Measurements from ENCODE around the gene RREB1. TPM values are rescaled to one million over a fixed set of nuclear protein-coding genes. Genes with fewer than 3 reads are reported as not detected.

The RREB1 gene
- total and polyA plus RNA-seq, 10 donors, result 3.2 to 72.0 (median 54.6) TPM

GRCh38 chr6:7198833-7199800 lies 91.4 kb downstream of the RREB1 start:
- H3K27ac ChIP-seq, result peak overlapping the region in 3 of 8 donors; percentile 0 to 21 (median 12)
- 90 to 93% (median 90%) methylated on average over 11 of the region's 11 CpGs for WGBS, 5 donors
- H3K4me1 ChIP-seq, result peaks cover 7 to 77% (median 30%) of the 10 kb centered on the region in 6 donors
- intact Hi-C loops (cut with DNase I; ENCODE audit: low total_unique reads), result no loop called here
- H3K4me3 ChIP-seq, result no peak overlapping the region
- no peaks in the 10 kb centered on the region for H3K9me3 ChIP-seq
- no peak for DNase-seq
- no peaks in the 10 kb centered on the region for H3K27me3 ChIP-seq (replicated peaks in 1 of 7)
- TF ChIP-seq POLR2AphosphoS5 (IDR thresholded peaks at IDR 0.05) (no peak), CTCF (IDR thresholded peaks at IDR 0.05 in 8 of 11, conservative IDR thresholded peaks at IDR 0.05 in 3 of 11) (no peak), POLR2A (IDR thresholded peaks at IDR 0.05) (no peak)
- H3K36me3 ChIP-seq, result peaks cover 0 to 84% (median 12%) of the 10 kb centered on the region in 6 donors

GRCh38 chr6:7200598-7201443 lies 93.1 kb downstream of the RREB1 start:
- Histone ChIP-seq H3K36me3 (peaks cover 0 to 85% (median 10%) of the 10 kb centered on the region in 6 donors), H3K27me3 (replicated peaks in 1 of 7) (no peaks in the 10 kb centered on the region), H3K27ac (peak overlapping the region in 6 of 8 donors; percentile 28 to 86 (median 82)), H3K4me1 (peaks cover 7 to 74% (median 28%) of the 10 kb centered on the region in 6 donors), H3K9me3 (no peaks in the 10 kb centered on the region), H3K4me3 (peak overlapping the region in 1 of 8 donors; percentile 35)
- 88 to 93% (median 92%) methylated on average over 13 of the region's 13 CpGs for WGBS, 5 donors
- no peak for TF ChIP-seq POLR2A (IDR thresholded peaks at IDR 0.05)
- no peak for TF ChIP-seq CTCF (IDR thresholded peaks at IDR 0.05 in 8 of 11, conservative IDR thresholded peaks at IDR 0.05 in 3 of 11)
- TF ChIP-seq POLR2AphosphoS5 (IDR thresholded peaks at IDR 0.05), result no peak
- no peak for DNase-seq
- intact Hi-C loops (cut with DNase I; ENCODE audit: low total_unique reads), result no loop called here

GRCh38 chr6:7201444-7201731 lies 93.6 kb downstream of the RREB1 start:
- Histone ChIP-seq H3K4me3 (peak overlapping the region in 1 of 8 donors; percentile 35), H3K27ac (peak overlapping the region in 6 of 8 donors; percentile 55 to 86 (median 82)), H3K36me3 (peaks cover 0 to 85% (median 10%) of the 10 kb centered on the region in 6 donors), H3K4me1 (peaks cover 7 to 68% (median 27%) of the 10 kb centered on the region in 6 donors), H3K9me3 (no peaks in the 10 kb centered on the region), H3K27me3 (replicated peaks in 1 of 7) (no peaks in the 10 kb centered on the region)
- intact Hi-C loops (cut with DNase I; ENCODE audit: low total_unique reads), result no loop called here
- no peak for TF ChIP-seq POLR2A (IDR thresholded peaks at IDR 0.05)
- TF ChIP-seq POLR2AphosphoS5 (IDR thresholded peaks at IDR 0.05), result no peak
- no peak for TF ChIP-seq CTCF (IDR thresholded peaks at IDR 0.05 in 8 of 11, conservative IDR thresholded peaks at IDR 0.05 in 3 of 11)
- 37 to 69% (median 58%) methylated on average over 2 of the region's 2 CpGs for WGBS, 5 donors
- no peak for DNase-seq
